Lower lobe of right lung (tissue), 2 donors: ENCODE measurements around the gene SNAPC3. TPM values are rescaled to one million over a fixed set of nuclear protein-coding genes. Genes with fewer than 3 reads are reported as not detected.

Source experiments
- ATAC-seq, 2 donors: fragments of 200-7000 bp; cut with Tn5 transposase; one replicate each; pipeline ENCODE4 v1.9.1; 2020 to 2022; ENCODE audit warnings: mild to moderate bottlenecking in 2 of 2, moderate library complexity in 2 of 2
- DNase-seq: peaks from one replicate; pipeline ENCODE4 v3.0.0-alpha.2; 2020
- H3K27ac ChIP-seq: fragments of 200-600 bp; one replicate; pipeline ENCODE4 v1.8.0; 2022
- H3K27me3 ChIP-seq: fragments of 200-600 bp; one replicate; pipeline ENCODE4 v1.8.0; 2022; ENCODE audit warnings: low read depth
- H3K36me3 ChIP-seq: fragments of 200-600 bp; one replicate; pipeline ENCODE4 v1.8.0; 2022; ENCODE audit warnings: mild to moderate bottlenecking
- H3K4me1 ChIP-seq: fragments of 200-600 bp; one replicate; pipeline ENCODE4 v1.8.0; 2022
- H3K4me3 ChIP-seq: fragments of 200-600 bp; one replicate; pipeline ENCODE4 v1.8.0; 2022; ENCODE audit warnings: mild to moderate bottlenecking
- H3K9me3 ChIP-seq: fragments of 200-600 bp; one replicate; pipeline ENCODE4 v1.8.0; 2022
- CTCF ChIP-seq: fragments of 200-600 bp; IDR thresholded peaks from one replicate; pipeline ENCODE4 v1.8.0; 2022; ENCODE audit warnings: antibody characterized with exemption, mild to moderate bottlenecking
- intact Hi-C: fragments of 100-400 bp; cut with DNase I; formaldehyde crosslinking; loops from one replicate; pipeline ENCODE4 v1.11.0; 2022
- total RNA-seq: library from RNA; stranded (reverse); fragmentation: NEBNext Ultra II Directional; extraction: Animal tissue kit (Norgen Biotek cat#: 25700); gene quantifications from one replicate; pipeline ENCODE4 v1.2.1, GENCODE V29; 2021
- donor health status: DM: no; HTN: yes; CAD: no; lungs with severe emphysema.

SNAPC3 gene
- total RNA-seq, 1 donor from 2014 or later: 30.7 TPM

- no peak for TF ChIP-seq CTCF
- intact Hi-C loops: no loop called here
- no peak overlapping the region for H3K4me3 ChIP-seq
- no peaks in the 10 kb centered on the region for H3K4me1 ChIP-seq
- ATAC-seq (no peak), DNase-seq (no peak)
- H3K27ac ChIP-seq: no peak overlapping the region
- H3K9me3 ChIP-seq: no peaks in the 10 kb centered on the region
- peaks cover 91% of the 10 kb centered on the region for H3K36me3 ChIP-seq
- no peaks in the 10 kb centered on the region for H3K27me3 ChIP-seq
Measured at GRCh38 chr9:15461056-15461455, 38.4 kb downstream of the SNAPC3 start.

- DNase-seq (no peak), ATAC-seq (no peak)
- H3K4me1 ChIP-seq: no peaks in the 10 kb centered on the region
- H3K9me3 ChIP-seq: no peaks in the 10 kb centered on the region
- no peak overlapping the region for H3K4me3 ChIP-seq
- intact Hi-C loops: no loop called here
- no peak overlapping the region for H3K27ac ChIP-seq
- H3K27me3 ChIP-seq: no peaks in the 10 kb centered on the region
- no peak for TF ChIP-seq CTCF
- H3K36me3 ChIP-seq: peaks cover 91% of the 10 kb centered on the region
Measured at GRCh38 chr9:15461601-15462000, 38.9 kb downstream of the SNAPC3 start.

- no peaks in the 10 kb centered on the region for H3K9me3 ChIP-seq
- H3K4me1 ChIP-seq: no peaks in the 10 kb centered on the region
- no peak overlapping the region for H3K4me3 ChIP-seq
- ATAC-seq (no peak), DNase-seq (no peak)
- H3K36me3 ChIP-seq: peaks cover 87% of the 10 kb centered on the region
- no peak for TF ChIP-seq CTCF
- no peaks in the 10 kb centered on the region for H3K27me3 ChIP-seq
- no peak overlapping the region for H3K27ac ChIP-seq
- intact Hi-C loops: no loop called here
Measured at GRCh38 chr9:15468145-15468544, 45.5 kb downstream of the SNAPC3 start.

GRCh38 chr9:15469406-15469805 lies 46.7 kb downstream of the SNAPC3 start:
- Histone ChIP-seq H3K27ac (no peak overlapping the region), H3K9me3 (no peaks in the 10 kb centered on the region), H3K4me1 (no peaks in the 10 kb centered on the region), H3K36me3 (peaks cover 93% of the 10 kb centered on the region), H3K27me3 (no peaks in the 10 kb centered on the region), H3K4me3 (no peak overlapping the region)
- intact Hi-C loops: no loop called here
- ATAC-seq (no peak), DNase-seq (no peak)
- TF ChIP-seq CTCF: no peak

GRCh38 chr9:15469862-15470261 lies 47.2 kb downstream of the SNAPC3 start:
- Histone ChIP-seq H3K9me3 (no peaks in the 10 kb centered on the region), H3K4me1 (no peaks in the 10 kb centered on the region), H3K36me3 (peaks cover 91% of the 10 kb centered on the region), H3K27me3 (no peaks in the 10 kb centered on the region), H3K4me3 (no peak overlapping the region), H3K27ac (no peak overlapping the region)
- DNase-seq (no peak), ATAC-seq (no peak)
- no peak for TF ChIP-seq CTCF
- intact Hi-C loops: no loop called here
